GM19351 (cell line): ENCODE data around the gene STOM.

Source experiments
- ATAC-seq: cut with Tn5 transposase; IDR thresholded peaks from one replicate; pipeline ENCODE4 v1.9.1; 2021; ENCODE audit warnings: mild to moderate bottlenecking, moderate library complexity; ENCODE audit not compliant: unreplicated experiment

Gene STOM

GRCh38 chr9:121323449-121324151, 46.5 kb downstream of the STOM start:
- ATAC-seq = no peak

GRCh38 chr9:121322737-121323448, 47.2 kb downstream of the STOM start:
- no peak for ATAC-seq

DNA sequence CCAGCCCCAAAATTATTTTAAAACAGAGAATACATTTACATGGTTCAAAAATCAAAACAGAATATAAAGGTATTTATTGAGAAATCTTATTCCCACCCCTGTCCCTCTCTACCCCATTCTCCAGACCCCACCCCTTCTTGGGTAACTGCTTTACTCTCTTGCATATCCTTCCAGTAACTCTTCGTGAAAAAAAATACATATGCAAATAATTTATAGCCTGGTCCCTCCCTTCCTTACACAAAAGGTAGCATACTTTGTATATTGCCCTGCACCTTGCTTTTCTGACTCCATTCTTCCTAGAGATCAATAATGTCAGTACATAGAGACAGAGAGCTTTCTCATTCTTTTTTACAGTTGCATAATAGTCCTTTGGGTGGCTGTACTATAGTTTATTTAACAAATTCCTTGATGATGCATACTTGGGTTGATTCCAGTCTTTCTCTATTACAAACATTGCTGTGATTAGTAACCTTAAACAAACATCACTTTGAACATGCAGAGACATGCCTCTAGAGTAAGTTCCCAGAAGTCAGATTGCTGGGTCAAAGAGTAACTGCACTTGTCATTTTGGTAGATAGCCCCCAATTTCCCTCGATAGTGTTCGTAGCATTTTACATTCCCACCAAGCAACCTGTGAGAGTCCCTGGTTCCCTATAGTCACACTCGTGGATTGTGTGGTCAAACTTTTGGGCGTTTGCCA, 47.9 kb downstream of the STOM start:
- no peak for ATAC-seq

- ATAC-seq = no peak
Measured at GRCh38 chr9:121321016-121321503, 49.0 kb downstream of the STOM start.

- no peak for ATAC-seq
Measured at GRCh38 chr9:121319383-121319780, 50.7 kb downstream of the STOM start.

DNA sequence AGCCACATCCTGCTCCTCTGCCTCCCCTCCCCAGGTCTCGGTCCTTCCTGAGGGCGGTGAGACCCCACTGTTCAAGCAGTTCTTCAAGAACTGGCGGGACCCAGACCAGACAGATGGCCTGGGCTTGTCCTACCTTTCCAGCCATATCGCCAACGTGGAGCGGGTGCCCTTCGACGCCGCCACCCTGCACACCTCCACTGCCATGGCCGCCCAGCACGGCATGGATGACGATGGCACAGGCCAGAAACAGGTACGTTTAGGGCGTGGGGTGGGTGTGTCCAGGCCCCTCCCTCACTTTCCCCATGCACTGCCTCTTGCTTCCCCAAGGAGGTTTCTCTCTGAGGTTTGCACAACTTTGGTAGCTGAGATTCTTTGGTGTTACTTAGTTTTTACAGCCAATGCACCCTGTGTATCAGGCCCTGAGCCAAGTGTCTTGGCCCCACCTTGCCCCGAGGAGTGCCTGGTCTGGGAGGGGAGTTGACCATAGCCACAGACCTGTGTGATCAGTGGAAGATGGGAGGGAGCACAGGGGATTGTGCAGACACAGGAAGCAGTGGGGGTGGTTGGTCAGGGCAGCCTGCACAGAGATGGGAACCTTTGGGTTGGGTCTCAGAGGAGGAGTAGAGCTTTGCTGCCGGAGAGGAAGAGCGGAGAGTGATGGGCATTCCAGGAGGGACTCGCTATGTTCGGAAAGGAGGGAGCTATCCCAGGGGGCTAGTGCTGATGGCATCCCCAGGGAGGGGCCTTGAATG, 51.2 kb downstream of the STOM start:
- ATAC-seq = no peak

DNA sequence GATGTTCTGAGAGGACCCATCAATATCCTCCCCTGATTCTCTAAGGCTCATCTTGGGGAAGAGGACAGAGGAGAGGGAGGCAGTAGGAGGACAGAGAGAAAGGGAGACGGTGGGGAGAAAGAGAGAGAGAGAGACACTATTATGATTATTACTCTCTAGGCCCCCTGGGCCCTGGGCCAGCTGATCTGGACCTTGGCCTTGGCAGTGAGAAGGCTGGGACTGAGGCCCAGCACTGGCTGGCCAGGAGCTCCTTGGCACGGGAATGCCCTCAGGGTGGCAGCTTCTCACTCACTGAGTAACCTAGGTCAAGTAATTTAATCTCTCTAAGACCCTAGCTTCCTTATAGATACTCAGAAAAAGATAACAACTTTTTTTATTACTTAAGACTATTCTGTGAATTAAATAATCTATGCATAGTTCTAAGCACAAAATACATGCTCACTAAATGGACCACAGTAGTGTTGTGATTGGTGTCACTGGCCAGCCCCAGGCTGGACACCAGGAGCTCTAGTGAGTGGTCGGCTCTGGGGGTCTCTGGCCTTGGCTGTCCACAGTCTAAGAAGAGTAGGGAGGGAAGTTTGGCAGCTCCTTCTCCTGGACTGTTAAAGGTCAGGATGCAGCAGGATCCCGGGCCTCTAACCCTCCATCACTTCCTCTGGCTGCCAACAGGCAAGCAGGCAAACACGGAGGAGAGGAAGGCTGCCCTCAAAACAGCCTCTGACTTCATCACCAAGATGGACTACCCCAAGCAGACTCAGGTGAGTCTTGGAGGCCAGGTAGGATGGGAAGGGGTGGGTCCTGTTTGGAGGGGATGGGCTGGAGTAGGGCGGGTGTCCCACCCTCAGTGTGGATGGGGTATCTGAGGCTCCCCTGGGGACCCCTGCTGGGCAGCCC, 52.1 kb downstream of the STOM start:
- ATAC-seq = no peak

DNA sequence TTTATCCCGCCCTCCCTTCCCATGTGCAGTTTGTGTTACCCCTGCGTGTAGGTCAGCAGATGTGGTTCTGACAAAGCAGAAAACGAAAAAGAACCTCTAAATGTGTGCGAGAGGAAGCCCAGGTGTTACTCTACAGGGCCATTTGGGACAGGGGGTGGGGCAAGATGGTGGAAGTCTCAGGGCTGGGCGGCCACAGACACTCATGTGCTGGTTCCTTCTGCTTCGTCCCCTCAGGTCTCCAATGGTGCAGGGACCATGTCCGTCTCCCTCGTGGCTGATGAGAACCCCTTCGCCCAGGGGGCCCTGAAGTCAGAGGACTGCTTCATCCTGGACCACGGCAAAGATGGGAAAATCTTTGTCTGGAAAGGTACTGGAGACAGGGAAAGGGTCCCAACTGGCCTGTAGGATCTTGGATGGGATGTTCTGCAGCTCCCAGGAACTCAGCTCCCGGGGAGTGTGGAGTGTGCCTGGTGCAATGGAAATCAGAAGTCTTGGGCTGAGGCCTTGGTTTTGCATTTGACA, 53.1 kb downstream of the STOM start:
- no peak for ATAC-seq

- no peak for ATAC-seq
Measured at GRCh38 chr9:121316378-121316777, 53.7 kb downstream of the STOM start.

DNA sequence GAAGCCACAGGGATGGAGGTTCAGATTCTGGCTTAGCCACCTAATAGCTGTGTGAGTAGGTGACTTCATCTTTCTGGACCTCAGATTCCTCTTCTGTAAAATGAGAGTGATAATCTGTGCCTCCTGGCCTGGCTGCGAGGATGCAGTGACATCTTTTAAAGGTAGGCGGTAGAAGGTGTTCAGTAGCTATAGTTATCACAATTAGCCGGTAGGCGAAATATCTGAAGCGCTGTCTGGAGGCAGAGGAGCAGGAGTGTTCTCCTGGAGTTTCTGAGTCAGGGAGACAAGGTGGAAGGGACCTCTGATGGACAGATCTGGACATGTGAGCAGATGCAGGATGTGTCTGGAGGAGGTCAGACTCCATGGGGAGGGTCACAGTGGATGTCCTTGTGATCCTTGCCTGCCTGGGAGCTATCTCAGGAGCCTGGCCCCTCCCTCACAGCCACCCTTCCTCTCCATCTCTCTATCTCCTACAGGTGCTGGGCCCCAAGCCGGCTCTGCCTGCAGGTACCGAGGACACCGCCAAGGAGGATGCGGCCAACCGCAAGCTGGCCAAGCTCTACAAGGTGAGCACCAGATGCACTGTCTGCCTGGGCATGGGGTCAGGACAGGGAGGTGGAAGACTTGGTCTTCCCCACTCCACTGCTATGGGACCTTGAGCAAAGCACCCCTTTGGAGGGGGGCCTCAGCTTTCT, 56.4 kb downstream of the STOM start:
- ATAC-seq = no peak

GRCh38 chr9:121312169-121312568, 57.9 kb downstream of the STOM start:
- ATAC-seq = no peak

GRCh38 chr9:121310571-121310970, 59.5 kb downstream of the STOM start:
- no peak for ATAC-seq

DNA sequence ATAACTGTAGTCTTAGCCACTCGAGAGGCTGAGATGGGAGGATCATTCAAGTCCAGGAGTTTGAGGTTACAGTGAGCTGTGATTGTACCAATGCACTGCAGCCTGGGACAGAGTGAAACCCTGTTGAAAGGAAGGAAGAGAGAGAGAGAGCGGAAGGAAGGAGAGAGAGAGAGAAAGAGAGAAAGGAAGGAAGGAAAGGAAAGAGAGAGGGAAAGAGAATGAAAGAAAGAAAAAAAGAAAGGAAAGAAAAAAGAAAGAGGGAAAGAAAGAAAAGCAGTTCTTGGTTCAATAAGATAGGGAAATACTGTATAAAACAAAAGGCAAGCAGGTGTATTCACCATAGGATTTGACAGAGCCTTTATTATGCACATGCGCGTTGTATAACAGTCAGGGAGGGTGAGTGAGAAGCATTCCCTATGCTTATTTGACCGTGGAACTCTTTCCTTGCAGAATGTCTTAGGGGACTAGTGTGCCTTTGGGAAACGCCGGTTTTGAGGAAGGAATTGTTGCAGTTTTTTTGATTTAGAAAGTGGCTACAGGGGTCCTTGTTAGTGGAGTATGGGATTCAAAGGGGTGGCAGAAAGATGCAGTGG, 60.1 kb downstream of the STOM start:
- ATAC-seq = no peak

DNA sequence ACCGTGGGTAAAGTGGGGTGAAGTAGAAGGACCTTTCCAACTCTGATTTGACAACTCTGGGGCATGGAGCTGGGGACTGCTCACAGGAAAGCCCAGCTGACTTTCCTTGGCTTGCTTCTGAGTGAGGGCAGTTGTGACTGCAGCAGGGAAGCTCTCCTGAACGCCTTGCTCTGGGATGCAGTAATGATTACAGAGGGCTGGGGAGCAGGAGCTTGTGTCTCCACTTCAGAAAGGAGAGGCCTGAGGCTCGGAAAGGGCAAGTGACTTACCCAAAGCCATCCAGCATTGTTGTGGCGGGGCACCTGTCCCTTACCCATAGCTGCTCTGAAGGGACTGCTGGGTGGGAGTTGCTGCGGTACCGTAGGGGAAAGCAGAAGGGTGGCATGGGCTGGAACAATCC, 60.9 kb downstream of the STOM start:
- no peak for ATAC-seq

- ATAC-seq = no peak
Measured at GRCh38 chr9:121308765-121309164, 61.3 kb downstream of the STOM start.

GRCh38 chr9:121307976-121308375, 62.1 kb downstream of the STOM start:
- ATAC-seq = no peak

GRCh38 chr9:121305269-121305994, 64.6 kb downstream of the STOM start:
- ATAC-seq = no peak

- ATAC-seq = no peak
Measured at GRCh38 chr9:121304707-121305106, 65.3 kb downstream of the STOM start.
